KMS-11 (cell line): ENCODE results near the gene MDFIC.

Experiments used
- H2AFZ ChIP-seq: fragments of 200-600 bp; sonication (generic); 2 replicates; pipeline ENCODE4 v1.6.1; 2016; ENCODE audit warnings: antibody characterized with exemption, mixed run types, low read depth
- H3K27ac ChIP-seq: fragments of 200-600 bp; sonication (generic); 2 replicates; pipeline ENCODE4 v1.6.1; 2016; ENCODE audit warnings: mild to moderate bottlenecking, mixed run types
- H3K27me3 ChIP-seq: fragments of 200-600 bp; sonication (generic); 2 replicates; pipeline ENCODE4 v1.6.1; 2017; ENCODE audit warnings: mild to moderate bottlenecking, low read depth, mixed run types, moderate library complexity; ENCODE audit not compliant: insufficient read depth
- H3K36me3 ChIP-seq: fragments of 200-600 bp; sonication (generic); 2 replicates; pipeline ENCODE4 v1.6.1; 2017; ENCODE audit warnings: mild to moderate bottlenecking, mixed run types; ENCODE audit not compliant: insufficient read depth
- H3K4me1 ChIP-seq: fragments of 200-600 bp; sonication (generic); 2 replicates; pipeline ENCODE4 v1.6.1; 2016; ENCODE audit warnings: mild to moderate bottlenecking, low read depth, mixed run types; ENCODE audit not compliant: poor library complexity, severe bottlenecking
- H3K4me2 ChIP-seq: fragments of 200-600 bp; sonication (generic); 2 replicates; pipeline ENCODE4 v1.7.0; 2016; ENCODE audit warnings: mild to moderate bottlenecking, mixed run types
- H3K4me3 ChIP-seq: fragments of 200-600 bp; sonication (generic); IDR thresholded peaks from 2 replicates; pipeline ENCODE4 v1.6.1; 2017; ENCODE audit warnings: low read depth, low read length, mixed read lengths; ENCODE audit not compliant: insufficient read depth
- H3K79me2 ChIP-seq: fragments of 200-600 bp; sonication (generic); 2 replicates; pipeline ENCODE4 v1.6.1; 2016; ENCODE audit warnings: low read depth, mixed run types; ENCODE audit not compliant: insufficient read depth
- H3K9ac ChIP-seq: fragments of 200-600 bp; sonication (generic); 2 replicates; pipeline ENCODE4 v1.6.1; 2016; ENCODE audit warnings: mild to moderate bottlenecking, mixed run types
- H4K20me1 ChIP-seq: fragments of 200-600 bp; sonication (generic); 2 replicates; pipeline ENCODE4 v1.6.1; 2016; ENCODE audit warnings: mild to moderate bottlenecking, mixed run types; ENCODE audit not compliant: insufficient read depth
- TF ChIP-seq, protein P1 (sequence below): fragments of 200-600 bp; sonication (generic); conservative IDR thresholded peaks from 2 replicates; pipeline ENCODE4 v1.6.1; 2017; ENCODE audit warnings: low read depth, mild to moderate bottlenecking, antibody characterized with exemption, low read length, moderate library complexity, mixed read lengths

MDFIC gene

DNA sequence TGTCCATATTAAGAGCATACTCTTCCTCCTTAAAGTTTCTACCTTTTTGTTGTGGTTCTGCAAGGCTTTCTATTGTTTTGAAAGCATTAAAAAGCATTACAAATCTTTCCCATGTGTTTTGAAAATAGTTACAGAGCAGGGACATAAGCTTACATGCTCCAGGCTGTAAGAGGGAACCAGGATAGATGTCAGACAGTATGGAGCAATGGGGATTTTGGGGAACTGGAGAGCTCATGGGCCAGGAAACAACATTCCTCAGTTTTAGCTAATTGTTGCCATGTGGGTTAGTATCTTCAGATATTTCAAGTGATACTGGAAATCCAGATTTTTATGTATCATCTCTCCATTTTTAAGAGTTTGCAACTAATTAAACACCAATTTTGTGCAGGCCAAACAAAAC lies 3.5 kb downstream of the MDFIC start:
- peaks cover 68% of the 10 kb centered on the region for H3K79me2 ChIP-seq
- no peak overlapping the region for H3K9ac ChIP-seq
- no peak overlapping the region for H3K27ac ChIP-seq
- TF ChIP-seq, protein P1, sequence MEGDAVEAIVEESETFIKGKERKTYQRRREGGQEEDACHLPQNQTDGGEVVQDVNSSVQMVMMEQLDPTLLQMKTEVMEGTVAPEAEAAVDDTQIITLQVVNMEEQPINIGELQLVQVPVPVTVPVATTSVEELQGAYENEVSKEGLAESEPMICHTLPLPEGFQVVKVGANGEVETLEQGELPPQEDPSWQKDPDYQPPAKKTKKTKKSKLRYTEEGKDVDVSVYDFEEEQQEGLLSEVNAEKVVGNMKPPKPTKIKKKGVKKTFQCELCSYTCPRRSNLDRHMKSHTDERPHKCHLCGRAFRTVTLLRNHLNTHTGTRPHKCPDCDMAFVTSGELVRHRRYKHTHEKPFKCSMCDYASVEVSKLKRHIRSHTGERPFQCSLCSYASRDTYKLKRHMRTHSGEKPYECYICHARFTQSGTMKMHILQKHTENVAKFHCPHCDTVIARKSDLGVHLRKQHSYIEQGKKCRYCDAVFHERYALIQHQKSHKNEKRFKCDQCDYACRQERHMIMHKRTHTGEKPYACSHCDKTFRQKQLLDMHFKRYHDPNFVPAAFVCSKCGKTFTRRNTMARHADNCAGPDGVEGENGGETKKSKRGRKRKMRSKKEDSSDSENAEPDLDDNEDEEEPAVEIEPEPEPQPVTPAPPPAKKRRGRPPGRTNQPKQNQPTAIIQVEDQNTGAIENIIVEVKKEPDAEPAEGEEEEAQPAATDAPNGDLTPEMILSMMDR, result no peak
- H3K4me1 ChIP-seq, result peaks cover 66% of the 10 kb centered on the region
- no peak overlapping the region for H3K4me3 ChIP-seq
- H3K4me2 ChIP-seq, result peak overlapping the region; percentile 90
- no peak overlapping the region for H2AFZ ChIP-seq
- H3K27me3 ChIP-seq, result no peaks in the 10 kb centered on the region
- H4K20me1 ChIP-seq, result no peaks in the 10 kb centered on the region
- H3K36me3 ChIP-seq, result no peaks in the 10 kb centered on the region

DNA sequence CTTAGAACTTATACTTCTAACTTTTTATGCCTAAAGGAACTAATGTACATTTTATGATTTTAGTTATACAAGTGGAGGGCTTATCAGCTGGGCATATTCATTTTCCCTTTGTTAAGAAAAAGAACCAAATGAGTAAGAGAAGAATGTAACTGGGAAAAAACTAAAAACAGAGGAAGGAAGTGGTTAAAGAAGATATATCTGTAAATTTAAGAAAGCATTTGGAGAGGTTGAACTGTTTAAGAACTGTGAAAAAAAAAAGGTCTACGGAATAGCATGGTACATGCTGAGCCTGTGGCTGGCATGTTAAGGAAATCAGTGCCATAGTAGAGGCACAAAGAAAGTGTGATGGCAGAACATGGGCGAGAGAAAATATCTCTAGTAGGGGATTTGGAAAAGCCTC lies 6.2 kb downstream of the MDFIC start:
- no peak overlapping the region for H3K27ac ChIP-seq

DNA sequence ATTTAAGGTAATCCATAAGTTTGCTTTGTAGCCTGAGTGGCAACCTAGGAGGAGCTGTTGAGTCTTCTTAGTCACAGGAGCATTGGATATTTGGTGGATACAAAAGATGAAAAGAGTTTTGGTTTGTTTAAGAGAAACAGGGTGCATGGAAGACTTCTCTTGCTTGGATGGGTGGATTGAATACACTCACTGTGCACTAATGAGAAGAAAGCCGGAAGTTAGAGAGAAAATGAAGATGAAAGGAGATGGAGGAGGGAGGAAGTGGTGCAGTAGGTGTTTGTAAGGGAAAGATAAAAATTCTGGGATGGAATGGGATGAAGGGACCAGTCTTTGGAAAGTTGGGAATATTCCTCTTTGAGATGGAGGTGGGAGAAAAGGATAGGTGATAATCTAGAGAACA lies 7.7 kb downstream of the MDFIC start:
- TF ChIP-seq, protein P1, result no peak; the same call in 1 of the 2 replicates
- Histone ChIP-seq H3K4me3 (no peak overlapping the region), H3K79me2 (peaks cover 84% of the 10 kb centered on the region), H3K9ac (no peak overlapping the region; the same call in 1 of the 2 replicates), H3K27me3 (no peaks in the 10 kb centered on the region), H4K20me1 (no peaks in the 10 kb centered on the region), H3K4me1 (peaks cover 94% of the 10 kb centered on the region), H3K36me3 (no peaks in the 10 kb centered on the region), H3K4me2 (peak overlapping the region; percentile 94), H2AFZ (no peak overlapping the region), H3K27ac (peak overlapping the region; percentile 83; the same call in 1 of the 2 replicates)

More for the DNA sequence above, 6.2 kb downstream of the MDFIC start:
- TF ChIP-seq, protein P1, result no peak
- H3K36me3 ChIP-seq, result no peaks in the 10 kb centered on the region
- no peaks in the 10 kb centered on the region for H4K20me1 ChIP-seq
- no peaks in the 10 kb centered on the region for H3K27me3 ChIP-seq
- peaks cover 86% of the 10 kb centered on the region for H3K4me1 ChIP-seq
- H3K4me3 ChIP-seq, result no peak overlapping the region
- H3K4me2 ChIP-seq, result peak overlapping the region; percentile 4; the same call in 1 of the 2 replicates
- peaks cover 82% of the 10 kb centered on the region for H3K79me2 ChIP-seq
- H3K9ac ChIP-seq, result no peak overlapping the region
- H2AFZ ChIP-seq, result no peak overlapping the region

DNA sequence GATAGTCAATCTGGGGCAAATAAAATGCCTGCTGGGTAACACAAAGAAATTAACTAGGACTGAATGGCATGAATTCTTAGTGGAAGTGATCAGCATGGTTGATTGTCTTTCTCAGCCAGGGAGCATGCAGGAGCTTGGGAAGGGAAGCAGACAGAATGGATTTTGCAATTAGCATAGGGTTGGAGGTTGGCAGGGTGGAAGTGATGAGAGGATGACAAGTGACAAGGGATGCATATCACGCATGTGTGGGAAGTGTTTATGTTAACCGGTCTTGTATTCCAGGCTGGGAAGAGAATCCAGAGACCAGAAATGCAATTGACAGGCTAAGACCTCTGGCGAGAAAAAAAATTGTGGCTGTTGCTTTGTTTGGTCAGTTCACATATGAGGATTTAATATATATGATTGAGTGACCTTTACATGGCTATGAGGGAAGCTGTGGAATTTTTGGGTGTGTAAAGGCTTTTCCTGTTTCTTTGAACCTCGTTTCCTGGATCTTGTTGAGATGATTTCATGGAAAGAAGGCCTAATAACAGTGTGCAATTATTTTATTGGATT lies 8.3 kb downstream of the MDFIC start:
- H3K4me1 ChIP-seq, result peaks cover 94% of the 10 kb centered on the region
- peak overlapping the region; percentile 28; the same call in 1 of the 2 replicates for H3K9ac ChIP-seq
- H3K4me3 ChIP-seq, result no peak overlapping the region
- H3K4me2 ChIP-seq, result peak overlapping the region; percentile 94
- no peak overlapping the region for H2AFZ ChIP-seq
- H3K79me2 ChIP-seq, result peaks cover 84% of the 10 kb centered on the region
- peak overlapping the region; percentile 83 for H3K27ac ChIP-seq
- TF ChIP-seq, protein P1, result no peak
- H4K20me1 ChIP-seq, result no peaks in the 10 kb centered on the region
- H3K27me3 ChIP-seq, result no peaks in the 10 kb centered on the region
- H3K36me3 ChIP-seq, result no peaks in the 10 kb centered on the region
